GM19372 (cell line): Measurements from ENCODE around the gene ETV6.
A peak's percentile ranks its signal among the peaks of the same experiment; 100 is the strongest.

ENCODE experiments used
- ATAC-seq: cut with Tn5 transposase; IDR thresholded peaks from one replicate; pipeline ENCODE4 v1.9.1; 2021; ENCODE audit warnings: mild to moderate bottlenecking, low read depth, moderate library complexity; ENCODE audit not compliant: unreplicated experiment

ETV6 gene

DNA sequence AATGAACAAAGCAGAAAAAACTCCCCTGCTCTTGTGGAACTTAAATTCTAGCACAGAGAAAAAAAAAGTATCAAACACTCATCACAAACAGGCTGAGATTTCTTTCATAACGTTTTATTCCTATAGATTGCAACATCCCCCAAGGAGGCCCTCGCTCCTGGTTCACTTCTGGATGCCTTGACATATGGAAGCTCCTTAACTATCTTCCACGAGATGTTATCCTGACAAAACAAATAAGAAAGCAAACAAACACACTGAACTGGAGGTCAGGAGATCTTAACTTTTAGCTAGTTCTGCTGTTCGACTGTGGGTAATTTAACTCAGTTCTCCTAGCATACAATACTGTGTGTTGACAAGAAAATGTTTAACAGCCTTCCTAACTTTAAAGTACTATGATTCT, 104.8 kb downstream of the ETV6 start:
- ATAC-seq: no peak

DNA sequence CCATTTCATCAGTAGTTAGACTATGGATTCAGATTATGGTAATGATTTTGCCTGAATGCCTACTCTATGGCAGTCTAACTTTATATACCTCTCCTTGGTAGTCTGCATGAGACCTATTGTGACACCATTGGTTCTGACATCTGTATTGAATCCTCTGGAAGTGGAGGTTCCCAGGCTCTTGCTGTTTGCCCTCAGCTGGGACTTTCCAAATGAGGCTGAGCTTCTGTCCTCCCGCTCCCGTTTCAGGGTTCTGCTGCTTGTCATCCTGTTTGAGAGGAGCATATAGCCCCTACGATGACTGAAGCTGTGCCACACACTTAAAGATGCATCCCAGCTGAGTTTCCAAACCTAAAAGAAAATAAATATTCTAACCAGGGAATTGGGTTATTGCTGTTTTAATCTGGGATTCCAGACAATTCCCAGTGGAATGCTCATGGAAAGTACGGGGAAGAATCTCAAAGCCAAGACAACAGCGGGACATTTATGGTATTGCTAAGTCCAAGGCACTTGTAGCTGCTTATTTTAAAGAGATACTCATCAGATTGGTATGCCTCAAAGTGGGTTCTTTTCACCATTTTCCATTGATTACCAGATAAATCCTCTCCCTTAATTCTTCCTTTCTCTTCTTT, 105.9 kb downstream of the ETV6 start:
- ATAC-seq: no peak

DNA sequence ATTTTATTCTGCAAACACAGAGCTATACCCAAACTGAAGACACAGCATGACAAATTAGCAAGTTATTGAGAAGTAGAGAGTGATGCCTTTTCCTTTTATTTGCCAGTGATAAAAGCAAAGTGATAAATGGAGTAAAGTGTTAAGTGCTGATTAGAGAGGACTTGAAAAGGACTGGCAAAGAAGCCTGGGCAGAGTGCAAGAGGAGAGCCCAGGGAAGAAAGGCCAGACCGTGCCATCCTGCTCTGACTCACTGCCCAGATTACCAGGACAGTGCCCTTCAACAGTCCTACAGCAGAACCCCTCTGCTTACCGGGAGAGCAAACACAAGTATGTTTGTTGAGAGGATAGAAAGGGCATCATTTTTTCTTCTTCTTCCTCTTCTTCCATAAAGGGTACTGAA, 106.5 kb downstream of the ETV6 start:
- ATAC-seq: no peak

DNA sequence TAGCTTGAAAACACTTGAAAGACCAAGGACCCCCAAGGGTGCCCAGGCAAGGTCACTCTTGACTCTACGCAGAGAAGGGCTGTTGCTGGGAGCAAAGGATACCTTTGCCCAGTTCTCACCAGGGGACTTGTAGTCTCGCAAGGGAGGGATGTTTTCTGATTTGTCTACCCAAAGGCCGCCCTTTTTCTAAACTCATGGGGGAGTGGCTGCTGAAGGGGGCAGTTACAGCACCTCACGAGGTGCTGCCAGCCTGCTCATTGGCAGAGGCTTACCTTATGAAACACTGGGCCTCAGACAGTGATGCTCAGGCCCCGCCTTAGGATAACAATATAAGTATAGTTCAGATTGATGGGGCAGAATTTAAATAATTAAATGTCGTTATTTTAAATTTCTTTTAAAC, 107.0 kb downstream of the ETV6 start:
- ATAC-seq: no peak

DNA sequence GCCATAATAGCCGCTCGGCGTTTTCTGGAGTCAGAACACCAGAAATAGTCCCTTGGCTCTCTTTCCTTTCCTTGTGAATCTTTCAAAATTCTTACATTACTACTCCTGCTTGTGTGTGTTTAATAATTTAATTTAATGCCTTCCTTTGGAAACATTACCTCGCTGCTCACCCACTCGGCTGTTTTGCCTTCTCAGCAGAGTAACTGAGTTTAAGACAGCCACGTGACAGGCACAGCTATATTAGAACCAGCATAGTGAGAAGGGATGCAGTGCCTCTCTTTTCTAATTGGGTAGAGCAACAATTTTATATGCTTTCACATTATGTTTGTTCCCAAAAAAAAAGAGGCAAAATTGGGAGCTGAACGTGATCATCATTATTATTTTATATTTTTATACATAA, 107.6 kb downstream of the ETV6 start:
- no peak for ATAC-seq

DNA sequence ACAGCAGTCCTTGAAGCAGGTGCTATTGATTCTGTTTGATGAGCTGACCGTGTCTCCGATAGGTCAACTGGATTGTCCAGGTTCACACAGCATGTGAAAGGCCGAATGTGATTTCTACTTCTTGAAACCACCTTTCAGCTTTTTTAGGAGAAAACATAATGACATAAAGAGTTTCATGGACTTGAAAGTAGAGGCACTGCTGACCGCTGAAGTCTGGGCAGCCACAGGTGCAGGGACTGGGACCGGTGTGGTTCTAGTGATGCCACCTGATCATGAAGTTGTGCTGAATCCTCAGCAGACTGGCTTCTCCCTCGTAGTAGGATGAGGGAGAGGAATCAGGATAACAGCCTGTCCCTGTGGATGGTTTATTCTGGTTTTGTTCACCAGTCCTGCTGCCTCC, 108.1 kb downstream of the ETV6 start:
- ATAC-seq: no peak

DNA sequence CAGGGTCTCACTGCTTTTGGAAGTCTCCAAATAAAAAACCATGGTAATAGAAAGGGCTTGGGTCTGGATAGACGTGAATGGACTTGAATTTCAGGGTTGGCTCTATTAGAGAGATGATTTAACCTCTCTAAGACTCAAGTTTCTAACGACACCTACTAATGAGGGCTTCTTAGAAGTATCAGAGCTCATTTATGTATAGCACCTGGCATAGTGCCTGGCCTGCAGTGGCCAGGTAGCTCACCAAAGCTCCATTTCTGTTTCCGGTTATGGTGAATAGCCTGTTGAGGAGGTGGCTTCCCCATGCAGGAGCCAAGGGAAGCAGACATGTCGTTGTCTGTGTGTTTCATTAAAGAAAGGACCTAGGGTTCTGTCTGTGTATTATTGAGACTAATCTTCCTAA, 108.6 kb downstream of the ETV6 start:
- ATAC-seq: no peak

- ATAC-seq: peak; percentile 50
These were observed 109.3 kb downstream of the ETV6 start for GRCh38 chr12:11758510-11759493.

- no peak for ATAC-seq
These were observed 110.0 kb downstream of the ETV6 start for GRCh38 chr12:11759494-11759878.

DNA sequence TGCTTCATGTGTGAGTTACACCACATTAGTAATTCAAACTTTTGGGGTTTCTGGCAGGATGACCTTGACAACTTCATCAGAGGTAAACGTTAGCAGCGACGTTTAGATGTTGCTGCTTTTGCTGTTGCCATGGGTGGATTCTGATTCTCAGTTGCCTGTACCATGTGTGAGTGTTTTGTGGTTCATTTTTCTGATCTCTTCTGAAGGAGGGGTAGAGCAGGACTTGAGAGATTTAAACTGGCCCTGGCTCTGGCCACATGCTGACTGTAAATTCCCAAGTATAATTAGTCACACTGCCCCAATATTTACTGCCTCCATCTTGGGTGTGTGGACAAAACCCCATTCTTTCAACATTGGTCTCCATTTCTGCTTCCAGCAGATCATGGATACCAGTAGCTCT, 110.4 kb downstream of the ETV6 start:
- ATAC-seq: no peak

DNA sequence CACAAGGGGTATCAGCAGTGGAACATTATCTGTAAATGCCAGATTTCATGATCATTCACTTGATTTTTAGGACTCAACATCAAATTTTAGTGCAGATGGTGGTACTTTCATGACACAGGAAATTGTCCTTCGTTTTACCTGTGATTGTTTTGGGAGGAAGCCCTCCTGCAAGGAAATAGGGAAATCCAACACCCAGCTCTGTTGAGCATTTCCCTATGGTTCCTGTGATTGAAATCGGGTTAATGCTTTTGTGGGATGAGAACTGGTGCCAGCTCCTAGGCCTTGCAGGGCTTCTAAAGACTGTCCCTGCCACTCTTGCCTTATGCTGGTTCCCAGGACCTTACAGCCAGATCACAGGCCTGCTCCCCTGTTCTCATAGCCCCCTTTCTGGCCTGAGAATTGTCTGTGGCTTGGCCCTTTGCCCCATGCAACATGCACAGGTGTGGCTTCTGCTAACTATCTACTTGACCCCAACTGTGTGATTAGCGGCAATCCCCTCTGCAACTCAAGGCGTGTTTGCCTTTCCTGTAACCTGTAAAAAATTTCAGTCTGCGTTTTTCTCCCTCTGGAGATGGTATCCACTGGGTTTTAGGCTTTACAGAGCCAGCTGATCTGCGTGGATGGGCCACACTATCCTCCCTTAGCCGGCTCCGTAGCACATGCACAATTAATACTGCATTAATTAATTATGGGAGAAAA, 112.5 kb downstream of the ETV6 start:
- ATAC-seq: peak; percentile 39

- no peak for ATAC-seq
These were observed 113.4 kb downstream of the ETV6 start for GRCh38 chr12:11762723-11763326.

GRCh38 chr12:11763760-11764520, 114.5 kb downstream of the ETV6 start:
- no peak for ATAC-seq

DNA sequence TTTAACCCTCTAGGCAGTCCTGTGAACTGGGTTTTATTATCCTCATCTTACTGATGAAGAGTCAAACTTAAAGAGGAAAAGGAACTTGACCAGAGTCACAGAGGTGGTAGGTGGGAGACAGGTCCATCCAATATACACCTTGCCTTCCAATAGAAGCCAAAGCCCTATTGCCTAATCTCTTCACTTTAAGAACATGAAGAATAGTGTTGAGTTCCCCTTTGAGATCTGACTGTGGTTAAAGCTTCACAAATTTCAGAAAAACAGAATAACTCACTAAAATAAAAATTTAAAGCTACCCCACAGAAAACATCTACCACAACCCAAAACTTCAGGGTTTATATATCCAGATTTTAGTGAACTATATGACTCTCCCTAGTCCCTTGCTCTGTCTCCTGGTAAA, 115.4 kb downstream of the ETV6 start:
- no peak for ATAC-seq

- ATAC-seq: no peak
These were observed 115.9 kb downstream of the ETV6 start for GRCh38 chr12:11765421-11765816.

- ATAC-seq: no peak
These were observed 116.6 kb downstream of the ETV6 start for GRCh38 chr12:11765817-11766794.

DNA sequence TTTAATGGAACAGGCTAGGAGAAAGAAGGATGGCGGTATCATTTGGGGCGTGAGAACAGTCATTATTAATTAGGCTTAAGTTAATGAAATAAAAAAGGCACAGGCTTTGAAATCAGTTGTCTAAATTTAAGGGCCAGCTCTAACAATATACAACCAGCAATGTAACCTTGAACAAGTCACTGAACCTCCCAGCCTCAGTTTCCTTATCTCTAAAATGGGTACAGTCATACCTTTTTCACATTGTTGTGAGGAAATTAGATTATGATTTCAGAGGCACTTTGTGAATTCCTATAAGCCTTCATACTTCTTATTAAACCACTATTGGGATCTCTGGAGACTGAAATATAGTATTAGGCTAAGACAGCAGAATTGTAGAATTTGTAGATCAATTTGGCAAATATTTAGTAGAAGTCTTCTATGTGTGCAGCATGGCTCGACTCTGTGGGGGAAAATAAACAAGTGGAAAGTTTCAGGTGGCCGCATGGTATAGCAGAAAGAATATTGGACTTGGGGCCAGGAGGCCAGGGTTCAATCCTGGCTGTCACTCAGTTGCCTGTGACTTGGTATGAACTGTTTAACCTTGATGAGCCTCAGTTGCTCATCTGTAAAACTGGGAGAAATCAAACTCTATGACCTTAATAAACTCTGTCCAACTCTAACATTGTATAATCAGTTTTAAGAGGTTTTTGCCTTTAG, 117.7 kb downstream of the ETV6 start:
- no peak for ATAC-seq

DNA sequence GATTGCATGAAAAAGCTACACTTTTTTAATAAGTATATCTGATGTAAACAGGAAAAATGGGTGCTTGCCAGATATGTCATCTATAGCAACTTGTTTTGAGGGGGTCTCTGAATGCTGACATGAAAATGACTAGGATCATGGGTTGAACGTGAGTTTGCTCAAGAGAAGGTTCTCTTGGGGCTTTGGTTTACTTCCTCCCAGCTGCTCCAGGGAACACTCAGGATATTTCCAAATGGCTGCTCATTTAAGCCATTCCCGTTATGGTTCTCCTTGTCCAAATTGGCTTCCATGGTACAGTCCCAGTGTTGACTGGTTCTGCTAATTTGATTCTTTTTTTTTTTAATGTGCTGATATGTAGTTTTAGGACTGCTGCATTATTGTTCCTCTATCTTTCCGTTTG, 118.3 kb downstream of the ETV6 start:
- no peak for ATAC-seq
